HCT116 (cell line): Measurements from ENCODE around the gene HOXB1. TPM values are rescaled to one million over a fixed set of nuclear protein-coding genes. Genes with fewer than 3 reads are reported as not detected.

Experiments used
- ATAC-seq: fragments of 200-7000 bp; cut with Tn5 transposase; 2 replicates; pipeline ENCODE4 v1.9.1; 2020; ENCODE audit warnings: mild to moderate bottlenecking, moderate library complexity
- BruUV-seq: library from RNA; stranded (reverse); fragments of 400-500 nt; replicated peaks from 2 replicates; lab custom pipeline; 2021; lab: Mats Ljungman, UMichigan
- CTCF ChIA-PET: fragments of 300-600 bp; sonication (Branson Sonifier 250); formaldehyde crosslinking; loops from one replicate; lab custom pipeline; 2021; ENCODE audit warnings: antibody characterized with exemption; lab: Charles Lee
- POLR2A ChIA-PET: fragments of 300-600, 350-600 bp; sonication (Branson Sonifier 250); formaldehyde crosslinking; loops from one replicate; lab custom pipeline; 2021; ENCODE audit warnings: antibody characterized with exemption; lab: Charles Lee
- RAD21 ChIA-PET, 2 experiments: fragments of 300-600 bp; sonication (Branson Sonifier 250); formaldehyde crosslinking; loops; one replicate each; lab custom pipeline; 2023; ENCODE audit warnings: low total read pairs in 2 of 2; ENCODE audit not compliant: uncharacterized antibody in 2 of 2, unreplicated experiment in 2 of 2, low non-redundant PET in 1 of 2; lab: Charles Lee
- DNase-seq: peaks from one replicate; pipeline ENCODE4 v3.0.0-alpha.2; 2010; ENCODE audit warnings: low read depth, low spot score
- H2AFZ ChIP-seq: fragments of 200-600 bp; shearing (Covaris generic), sonication (generic); 2 replicates; pipeline ENCODE4 v1.6.1; 2017; ENCODE audit warnings: low read depth, mixed run types, mixed read lengths, antibody characterized with exemption, low read length; ENCODE audit not compliant: poor library complexity, severe bottlenecking
- H3K27ac ChIP-seq: 2 replicates; pipeline ENCODE4 v1.5.1; 2012; ENCODE audit warnings: low read depth, low read length
- H3K27me3 ChIP-seq: fragments of 200-600 bp; sonication (generic); 2 replicates; pipeline ENCODE4 v1.6.1; 2016; ENCODE audit warnings: mixed run types, low read length, mixed read lengths; ENCODE audit not compliant: insufficient read depth
- H3K36me3 ChIP-seq, 2 experiments: fragments of 200-500 bp in 1 of 2; fragments of 200-600 bp in 1 of 2; sonication (Bioruptor generic) in 1 of 2; sonication (generic) in 1 of 2; 2 replicates each; pipeline versions ENCODE4 v1.5.1 to v1.6.1; 2014 to 2016; ENCODE audit warnings: low read length in 2 of 2, inconsistent platforms in 1 of 2, mixed read lengths in 1 of 2, mixed run types in 1 of 2; ENCODE audit not compliant: insufficient read depth in 2 of 2, control insufficient read depth in 1 of 2
- H3K4me1 ChIP-seq, 2 experiments: fragments of 200-600 bp in 1 of 2; sonication (generic) in 1 of 2; 2 replicates each; pipeline versions ENCODE4 v1.5.1 to v1.6.1; 2012 to 2017; ENCODE audit warnings: low read length in 2 of 2, inconsistent platforms in 1 of 2, mild to moderate bottlenecking in 1 of 2, mixed read lengths in 1 of 2, mixed run types in 1 of 2, moderate library complexity in 1 of 2; ENCODE audit not compliant: insufficient read depth in 2 of 2, control insufficient read depth in 1 of 2
- H3K4me2 ChIP-seq: fragments of 200-600 bp; sonication (generic); 2 replicates; pipeline ENCODE4 v1.6.1; 2017; ENCODE audit warnings: mixed run types, low read length, mixed read lengths
- H3K4me3 ChIP-seq, 2 experiments: fragments of 200-600 bp in 1 of 2; sonication (generic) in 1 of 2; replicated peaks in 1 of 2; 2 replicates each; pipeline ENCODE4 v1.5.1; 2011 to 2016; ENCODE audit warnings: low read length in 2 of 2, control low read depth in 1 of 2, low read depth in 1 of 2, mild to moderate bottlenecking in 1 of 2, mixed read lengths in 1 of 2, mixed run types in 1 of 2
- H3K79me2 ChIP-seq: fragments of 200-600 bp; sonication (generic); 2 replicates; pipeline ENCODE4 v1.6.1; 2017; ENCODE audit warnings: mild to moderate bottlenecking, mixed run types, low read length, moderate library complexity, mixed read lengths; ENCODE audit not compliant: insufficient read depth
- H3K9ac ChIP-seq: fragments of 200-600 bp; sonication (generic); 2 replicates; pipeline ENCODE4 v1.6.1; 2016; ENCODE audit warnings: low read length, mixed read lengths
- H3K9me2 ChIP-seq: fragments of 200-600 bp; sonication (generic), shearing (Covaris generic); 2 replicates; pipeline ENCODE4 v1.6.1; 2017; ENCODE audit warnings: mixed run types, mild to moderate bottlenecking, moderate library complexity; ENCODE audit not compliant: insufficient read depth
- H3K9me3 ChIP-seq, 2 experiments: fragments of 200-500 bp in 1 of 2; fragments of 200-600 bp in 1 of 2; sonication (Bioruptor generic) in 1 of 2; sonication (generic) in 1 of 2; 2 replicates each; pipeline ENCODE4 v1.6.1; 2014 to 2017; ENCODE audit warnings: low read length in 2 of 2, mixed read lengths in 2 of 2, inconsistent platforms in 1 of 2, low read depth in 1 of 2, mild to moderate bottlenecking in 1 of 2, mixed run types in 1 of 2, moderate library complexity in 1 of 2; ENCODE audit not compliant: control insufficient read depth in 1 of 2, insufficient read depth in 1 of 2
- H4K20me1 ChIP-seq: fragments of 200-600 bp; sonication (generic), shearing (Covaris generic); 2 replicates; pipeline ENCODE4 v1.6.1; 2017; ENCODE audit warnings: mixed run types, mild to moderate bottlenecking, moderate library complexity; ENCODE audit not compliant: insufficient read depth
- ATF3 ChIP-seq: IDR thresholded peaks from 2 replicates; pipeline ENCODE4 v1.6.1; 2012
- CBX3 ChIP-seq: IDR thresholded peaks from 2 replicates; pipeline ENCODE4 v1.6.1; 2012; ENCODE audit warnings: low read depth
- CEBPB ChIP-seq: IDR thresholded peaks from 2 replicates; pipeline ENCODE4 v1.6.1; 2012; ENCODE audit warnings: low read depth
- CTCF ChIP-seq, 3 experiments: fragments of 200-600 bp in 1 of 3; sonication (generic) in 1 of 3; IDR thresholded peaks in 2 of 3; conservative IDR thresholded peaks in 1 of 3; 2 replicates each; pipeline ENCODE4 v1.5.1; 2012 to 2017; ENCODE audit warnings: low read depth in 2 of 3, low read length in 2 of 3, antibody characterized with exemption in 1 of 3, borderline replicate concordance in 1 of 3, control low read depth in 1 of 3, mild to moderate bottlenecking in 1 of 3, mixed read lengths in 1 of 3, mixed run types in 1 of 3, moderate library complexity in 1 of 3; ENCODE audit not compliant: insufficient read depth in 1 of 3
- EGR1 ChIP-seq: IDR thresholded peaks from 2 replicates; pipeline ENCODE4 v1.6.1; 2012; ENCODE audit warnings: low read depth
- ELF1 ChIP-seq: IDR thresholded peaks from 2 replicates; pipeline ENCODE4 v1.6.1; 2012; ENCODE audit warnings: low read depth, borderline replicate concordance
- EZH2 ChIP-seq: fragments of 200-600 bp; sonication (generic); IDR thresholded peaks from 2 replicates; pipeline ENCODE4 v1.6.1; 2017; ENCODE audit warnings: antibody characterized with exemption, mixed run types
- FOSL1 ChIP-seq: IDR thresholded peaks from 2 replicates; pipeline ENCODE4 v1.6.1; 2012; ENCODE audit warnings: low read depth
- JUND ChIP-seq: IDR thresholded peaks from 2 replicates; pipeline ENCODE4 v1.6.1; 2012
- POLR2A ChIP-seq: IDR thresholded peaks from 2 replicates; pipeline ENCODE4 v1.7.0; 2011; ENCODE audit warnings: borderline replicate concordance; ENCODE audit not compliant: insufficient read depth, insufficient read length; ENCODE audit errors: extremely low read depth
- POLR2AphosphoS5 ChIP-seq: IDR thresholded peaks from 2 replicates; pipeline ENCODE4 v1.6.1; 2011; ENCODE audit warnings: mild to moderate bottlenecking, low read depth, low read length, moderate library complexity
- RAD21 ChIP-seq: IDR thresholded peaks from 2 replicates; pipeline ENCODE4 v1.6.1; 2012; ENCODE audit warnings: low read depth, mild to moderate bottlenecking
- REST ChIP-seq: IDR thresholded peaks from 2 replicates; pipeline ENCODE4 v1.6.1; 2012; ENCODE audit warnings: low read depth
- SIN3A ChIP-seq: IDR thresholded peaks from 2 replicates; pipeline ENCODE4 v1.6.1; 2012; ENCODE audit warnings: low read depth
- SP1 ChIP-seq: IDR thresholded peaks from 2 replicates; pipeline ENCODE4 v1.6.1; 2012; ENCODE audit warnings: low read depth
- SRF ChIP-seq: IDR thresholded peaks from 2 replicates; pipeline ENCODE4 v1.6.1; 2012; ENCODE audit warnings: low read depth
- YY1 ChIP-seq: IDR thresholded peaks from 2 replicates; pipeline ENCODE4 v1.6.1; 2011; ENCODE audit warnings: low read length, low read depth, moderate library complexity, mild to moderate bottlenecking; ENCODE audit not compliant: insufficient replicate concordance; ENCODE audit errors: extremely low read depth
- ZBTB33 ChIP-seq: IDR thresholded peaks from 2 replicates; pipeline ENCODE4 v1.6.1; 2011; ENCODE audit warnings: mild to moderate bottlenecking, low read length, moderate library complexity; ENCODE audit not compliant: insufficient replicate concordance; ENCODE audit errors: extremely low read depth
- ZNF274 ChIP-seq: fragments of 200-500 bp; sonication (Bioruptor generic); IDR thresholded peaks from 2 replicates; pipeline ENCODE4 v1.6.1; 2014; ENCODE audit warnings: mild to moderate bottlenecking, low read depth, low read length, inconsistent platforms
- intact Hi-C: fragments of 100-400 bp; cut with micrococcal nuclease; formaldehyde crosslinking; loops from 2 replicates; pipeline ENCODE4 v1.10.0; 2022
- total RNA-seq: library from RNA; stranded (reverse); gene quantifications from one replicate; pipeline ENCODE4 v1.2.1, GENCODE V29; 2021; ENCODE audit not compliant: unreplicated experiment

Gene HOXB1
- total RNA-seq, 1 experiment from 2014 or later = not detected

- H3K27me3 ChIP-seq = no peaks in the 10 kb centered on the region
- no peak for DNase-seq
- H3K36me3 ChIP-seq = no peaks in the 10 kb centered on the region
- no peak overlapping the region for H2AFZ ChIP-seq
- TF ChIP-seq CTCF (IDR thresholded peaks at IDR 0.05 in 2 of 3, conservative IDR thresholded peaks at IDR 0.05 in 1 of 3; ENCODE audit: borderline replicate concordance in 1 of 3, insufficient read depth in 1 of 3, low read depth in 2 of 3, low read length in 2 of 3) (no peak), JUND (no peak), POLR2A (no peak), SP1 (no peak), CBX3 (no peak), SRF (no peak), ZNF274 (no peak), ATF3 (no peak), POLR2AphosphoS5 (no peak), ELF1 (no peak), RAD21 (no peak), SIN3A (no peak), EZH2 (no peak), YY1 (no peak), FOSL1 (no peak), ZBTB33 (no peak), REST (no peak), CEBPB (no peak), EGR1 (no peak)
- RAD21 ChIA-PET = no interaction called here
- no peaks in the 10 kb centered on the region for H3K9me2 ChIP-seq
- intact Hi-C loops = no loop called here
- H3K27ac ChIP-seq = no peak overlapping the region
- CTCF ChIA-PET = no interaction called here
- H3K79me2 ChIP-seq = no peaks in the 10 kb centered on the region
- no peak for ATAC-seq
- H3K4me2 ChIP-seq = no peak overlapping the region
- no peaks in the 10 kb centered on the region for H4K20me1 ChIP-seq
- POLR2A ChIA-PET = no interaction called here
- no peaks in the 10 kb centered on the region for H3K9me3 ChIP-seq
- H3K4me1 ChIP-seq = peaks cover 14 to 27% of the 10 kb centered on the region in 2 experiments
- no peak overlapping the region for H3K4me3 ChIP-seq
- no TSS peak for BruUV-seq
- no peak overlapping the region for H3K9ac ChIP-seq
Measured at GRCh38 chr17:48540213-48540612, 9.4 kb upstream of the HOXB1 start.
